ENCODE measurements around the gene XPNPEP2.

XPNPEP2 gene, protein sequence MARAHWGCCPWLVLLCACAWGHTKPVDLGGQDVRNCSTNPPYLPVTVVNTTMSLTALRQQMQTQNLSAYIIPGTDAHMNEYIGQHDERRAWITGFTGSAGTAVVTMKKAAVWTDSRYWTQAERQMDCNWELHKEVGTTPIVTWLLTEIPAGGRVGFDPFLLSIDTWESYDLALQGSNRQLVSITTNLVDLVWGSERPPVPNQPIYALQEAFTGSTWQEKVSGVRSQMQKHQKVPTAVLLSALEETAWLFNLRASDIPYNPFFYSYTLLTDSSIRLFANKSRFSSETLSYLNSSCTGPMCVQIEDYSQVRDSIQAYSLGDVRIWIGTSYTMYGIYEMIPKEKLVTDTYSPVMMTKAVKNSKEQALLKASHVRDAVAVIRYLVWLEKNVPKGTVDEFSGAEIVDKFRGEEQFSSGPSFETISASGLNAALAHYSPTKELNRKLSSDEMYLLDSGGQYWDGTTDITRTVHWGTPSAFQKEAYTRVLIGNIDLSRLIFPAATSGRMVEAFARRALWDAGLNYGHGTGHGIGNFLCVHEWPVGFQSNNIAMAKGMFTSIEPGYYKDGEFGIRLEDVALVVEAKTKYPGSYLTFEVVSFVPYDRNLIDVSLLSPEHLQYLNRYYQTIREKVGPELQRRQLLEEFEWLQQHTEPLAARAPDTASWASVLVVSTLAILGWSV

DNA sequence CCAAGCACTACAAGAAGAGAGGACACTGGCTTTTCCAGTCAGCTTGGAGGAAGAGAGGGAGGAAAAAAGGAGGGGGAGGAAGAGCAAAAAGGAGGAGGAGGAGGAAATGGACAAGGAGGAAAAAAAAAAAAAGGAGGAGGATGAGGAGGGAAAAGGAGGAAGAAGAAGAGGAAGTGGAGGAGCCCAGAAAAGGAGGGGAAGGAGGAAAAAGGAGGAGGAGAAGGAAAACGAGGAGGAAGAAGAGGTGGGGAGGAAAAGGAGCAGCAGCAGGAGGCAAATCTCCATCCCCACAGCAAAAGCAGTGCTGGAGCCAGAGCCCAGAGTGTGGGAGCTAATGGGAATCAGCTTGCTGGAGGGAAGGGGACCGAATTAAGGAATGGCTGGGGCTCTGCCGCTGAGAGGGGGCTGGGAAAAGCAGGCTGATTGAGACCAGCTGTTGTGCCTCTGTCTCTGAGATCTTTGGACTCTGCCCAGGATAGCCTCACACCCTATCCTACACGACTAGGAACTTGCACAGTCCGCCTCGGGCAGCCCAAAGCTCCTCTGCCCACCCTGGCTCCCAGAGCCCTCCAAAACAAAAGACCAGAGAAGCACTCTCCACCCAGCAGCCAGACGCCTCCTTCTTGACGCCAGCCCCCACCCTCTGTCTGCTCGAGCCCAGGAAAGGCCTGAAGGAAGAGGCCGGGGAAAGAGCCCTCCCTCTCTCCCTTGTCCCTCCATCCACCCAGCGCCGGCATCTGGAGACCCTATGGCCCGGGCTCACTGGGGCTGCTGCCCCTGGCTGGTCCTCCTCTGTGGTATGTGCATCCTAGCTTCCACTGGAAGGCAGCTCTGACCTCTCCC, at the start of gene XPNPEP2:
TSS of gene XPNPEP2 (plus strand) at position 514 of the 843 bp plus-strand sequence. CDS start at position 749, 235 bp downstream.
- DNase-seq, result no peak

DNA sequence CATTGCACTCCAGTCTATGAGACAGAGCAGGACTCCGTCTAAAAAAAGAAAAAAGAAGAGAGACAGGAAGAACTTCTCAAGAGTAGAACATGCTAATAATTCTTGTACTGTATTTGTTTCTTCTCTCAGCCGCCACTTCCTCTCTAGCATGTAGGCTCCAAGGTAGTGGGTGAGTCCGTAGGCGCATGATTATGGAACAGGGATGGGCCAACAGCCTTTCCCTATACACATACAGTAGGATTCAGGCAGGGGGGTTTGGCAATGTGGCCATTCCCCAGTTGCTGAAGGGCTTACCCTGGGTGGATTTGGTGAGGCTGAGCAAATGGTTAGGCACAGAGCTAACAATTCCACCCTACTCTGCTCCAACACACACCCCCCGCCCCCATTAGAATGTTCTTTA, 49.0 kb upstream of the XPNPEP2 start:
- DNase-seq, result no peak

DNA sequence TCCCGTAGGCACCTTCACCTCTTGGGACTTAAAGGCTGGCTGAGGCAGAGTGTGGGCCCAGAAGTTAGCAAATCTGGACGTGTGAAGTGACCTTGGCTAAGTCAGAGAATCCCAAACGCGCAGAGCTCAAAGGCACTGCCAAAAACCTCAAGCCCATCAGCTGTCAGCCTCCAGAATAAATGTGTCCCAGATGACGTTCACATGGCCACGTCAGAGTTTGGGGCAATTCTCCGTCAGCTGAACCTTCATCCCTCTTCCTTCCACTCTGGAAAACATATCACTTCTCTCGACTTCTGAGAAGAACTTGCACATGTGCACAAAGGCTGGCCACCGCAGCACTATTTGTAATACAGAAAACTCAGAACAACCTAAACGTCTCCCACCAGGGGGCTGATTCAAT, 48.3 kb upstream of the XPNPEP2 start:
- no peak for DNase-seq

DNA sequence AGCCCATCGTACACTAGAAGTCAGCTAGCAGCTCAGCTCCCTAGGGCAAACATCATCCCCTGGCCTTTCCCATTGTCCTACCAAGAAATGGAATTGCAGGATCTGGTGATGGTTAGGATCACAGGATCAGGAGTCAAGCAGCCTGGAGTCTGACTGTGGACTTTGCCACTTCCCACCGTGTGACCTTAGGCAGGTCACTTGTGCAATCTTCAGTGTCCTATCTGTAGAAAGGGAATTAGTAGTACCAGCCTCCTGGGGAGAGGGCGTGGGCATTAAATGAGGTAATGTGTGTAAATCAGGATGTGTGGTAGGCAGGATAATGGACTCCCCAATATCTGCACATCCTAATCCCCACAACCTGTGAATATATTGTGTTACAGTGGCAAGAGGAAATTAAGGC, 45.4 kb upstream of the XPNPEP2 start:
- no peak for DNase-seq

DNA sequence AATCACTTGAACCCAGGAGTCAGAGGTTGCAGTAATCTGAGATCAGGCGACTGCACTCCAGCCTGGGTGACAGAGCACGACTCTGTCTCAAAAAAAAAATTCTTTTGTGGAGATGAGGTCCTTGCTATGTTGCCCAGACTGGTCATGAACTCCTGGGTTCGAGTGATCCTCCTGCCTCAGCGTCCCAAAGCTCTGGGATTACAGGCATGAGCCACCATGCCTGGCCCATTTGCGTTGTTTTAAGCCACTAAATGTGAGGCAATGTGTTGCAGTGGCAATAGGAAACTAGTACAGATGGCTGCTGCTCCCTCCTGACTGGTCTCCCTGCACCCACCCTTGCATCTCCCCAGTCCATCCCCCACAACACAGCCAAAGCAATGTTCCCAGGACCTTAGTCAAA, 44.0 kb upstream of the XPNPEP2 start:
- DNase-seq, result no peak

DNA sequence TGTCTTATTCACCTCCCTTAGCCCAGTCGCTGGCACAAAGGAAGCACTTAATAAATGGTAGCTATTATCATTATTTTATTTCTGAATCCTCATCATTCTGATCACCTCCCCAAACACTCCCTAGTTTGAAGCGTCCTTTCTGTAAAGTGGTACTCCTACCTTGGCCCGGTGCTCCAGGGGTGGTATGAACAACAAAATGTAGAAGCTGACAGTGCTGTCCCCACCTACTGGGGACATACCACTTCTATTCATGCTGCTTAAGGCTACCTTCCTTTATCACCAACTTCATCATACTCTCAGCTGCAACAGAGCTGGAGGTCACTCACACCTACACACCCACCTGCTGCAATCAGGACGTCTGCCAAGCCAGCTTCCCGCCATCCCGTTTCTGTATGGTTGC, 43.2 kb upstream of the XPNPEP2 start:
- no peak for DNase-seq

DNA sequence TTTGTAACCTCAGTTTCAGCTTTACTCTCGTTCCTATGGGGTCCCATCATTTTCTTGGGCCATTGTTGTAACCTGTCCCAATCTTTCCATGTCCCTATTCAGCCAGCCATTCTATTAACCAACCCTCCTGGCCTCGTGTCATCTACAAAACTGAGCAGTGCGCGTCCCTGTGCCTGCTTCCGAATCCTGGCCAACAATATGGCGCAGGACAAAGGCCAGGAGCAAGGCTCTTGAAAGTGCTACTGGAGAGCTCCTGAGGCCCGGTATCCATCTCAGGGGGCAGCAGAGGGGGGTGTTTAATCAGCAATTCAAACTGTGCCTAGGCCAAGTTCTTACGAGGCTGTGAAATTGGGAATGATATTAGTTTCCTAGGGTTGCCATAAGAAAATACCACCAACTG, 42.8 kb upstream of the XPNPEP2 start:
- no peak for DNase-seq

DNA sequence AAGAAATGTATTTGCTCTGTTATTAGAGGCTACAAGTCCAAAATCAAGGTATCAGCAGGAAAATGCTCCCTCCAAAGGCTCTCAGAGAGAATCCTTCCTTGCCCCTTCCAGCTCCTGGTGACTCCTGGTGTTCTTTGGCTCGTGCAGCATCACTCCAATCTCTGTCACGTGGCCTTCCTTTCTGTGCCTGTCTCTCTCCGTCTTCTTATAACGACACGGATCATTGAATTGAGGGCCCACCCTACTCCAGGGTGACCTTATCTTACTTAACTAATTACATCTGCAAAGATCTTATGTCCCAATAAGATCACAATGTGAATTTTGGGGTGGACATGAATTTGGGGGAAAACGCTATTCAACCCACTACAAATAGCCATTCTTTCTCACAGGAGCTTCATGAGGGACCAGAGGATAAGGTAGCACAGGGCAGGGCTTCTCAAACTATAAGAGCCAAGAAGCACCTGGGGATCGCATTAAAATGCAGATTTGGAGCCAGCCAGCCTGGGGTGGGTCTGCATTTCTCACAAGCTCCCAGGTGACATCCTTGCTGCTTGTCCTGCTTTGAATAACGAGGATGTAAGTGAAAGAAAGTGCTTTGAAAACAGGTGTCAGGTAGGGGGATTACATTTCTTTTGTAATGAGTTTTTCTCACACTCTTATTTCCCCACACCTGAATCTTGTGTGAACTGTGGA, 42.2 kb upstream of the XPNPEP2 start:
- DNase-seq, result no peak

DNA sequence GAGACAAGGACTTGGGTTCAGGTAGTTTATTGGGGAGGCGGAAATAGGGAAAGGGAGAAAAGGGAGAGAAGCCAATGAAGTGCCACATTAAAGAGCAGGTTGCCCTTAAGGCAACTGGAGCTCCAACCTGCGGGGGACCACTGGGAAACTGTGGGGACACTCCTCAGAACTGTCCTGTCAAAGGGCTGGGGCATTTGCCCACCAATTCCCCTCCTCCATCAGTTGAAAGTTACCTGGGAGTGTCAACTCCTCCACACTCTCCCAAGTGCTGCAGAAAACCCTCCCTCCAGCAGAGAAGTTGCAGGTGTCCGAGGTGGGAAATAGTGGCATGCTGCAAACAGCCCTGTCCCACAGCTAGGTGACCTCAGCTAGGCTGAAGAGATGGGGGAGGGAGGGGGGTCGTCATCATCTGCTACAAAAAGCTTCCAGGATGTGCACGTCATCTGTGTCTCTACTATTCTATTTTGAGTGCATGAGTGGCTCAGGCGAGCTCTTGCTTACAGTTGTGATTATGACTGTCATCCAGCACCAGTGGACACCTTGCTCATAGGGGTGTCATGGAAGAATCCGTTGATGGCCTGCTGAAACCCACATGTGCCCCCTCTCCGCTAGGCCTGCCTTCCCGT, 41.5 kb upstream of the XPNPEP2 start:
- DNase-seq, result peak; percentile 46

DNA sequence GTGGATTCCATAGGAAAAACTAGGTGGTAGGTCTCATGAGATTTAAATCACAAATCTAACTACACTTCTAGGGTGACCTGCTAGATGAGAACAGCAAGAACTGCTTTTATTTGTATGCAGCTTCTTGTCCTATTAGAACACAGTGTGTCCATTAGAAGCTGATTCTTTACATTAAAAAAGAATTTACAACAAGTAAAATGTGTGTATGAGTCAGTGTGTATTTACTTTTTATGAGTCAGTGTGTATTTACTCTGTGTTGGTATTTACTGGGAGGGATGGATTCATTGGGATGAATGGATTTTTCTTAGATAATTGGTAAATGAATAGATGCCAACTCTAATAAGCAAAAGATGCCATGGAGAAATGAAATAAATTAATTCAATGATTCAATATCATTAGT, 40.6 kb upstream of the XPNPEP2 start:
- peak; percentile 64 for DNase-seq

DNA sequence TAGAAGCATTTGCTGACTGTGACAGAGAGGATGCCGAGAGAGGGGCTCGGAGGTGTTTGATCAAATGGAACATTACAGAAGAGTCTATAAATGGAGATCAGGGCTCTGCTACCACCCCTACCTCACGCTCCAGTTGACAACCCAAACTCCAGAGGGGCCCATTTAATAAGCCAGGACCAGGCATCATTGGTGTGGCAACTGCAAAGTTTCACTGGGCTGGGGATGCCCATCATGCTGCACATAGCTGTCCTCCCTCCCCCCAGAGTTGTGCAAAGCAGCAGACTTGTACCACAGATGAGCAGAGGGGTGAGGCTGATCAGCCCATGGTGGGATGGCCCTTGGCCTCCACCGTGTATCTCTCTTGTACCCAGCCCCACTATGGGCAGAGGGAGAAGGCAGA, 38.2 kb upstream of the XPNPEP2 start:
- no peak for DNase-seq

DNA sequence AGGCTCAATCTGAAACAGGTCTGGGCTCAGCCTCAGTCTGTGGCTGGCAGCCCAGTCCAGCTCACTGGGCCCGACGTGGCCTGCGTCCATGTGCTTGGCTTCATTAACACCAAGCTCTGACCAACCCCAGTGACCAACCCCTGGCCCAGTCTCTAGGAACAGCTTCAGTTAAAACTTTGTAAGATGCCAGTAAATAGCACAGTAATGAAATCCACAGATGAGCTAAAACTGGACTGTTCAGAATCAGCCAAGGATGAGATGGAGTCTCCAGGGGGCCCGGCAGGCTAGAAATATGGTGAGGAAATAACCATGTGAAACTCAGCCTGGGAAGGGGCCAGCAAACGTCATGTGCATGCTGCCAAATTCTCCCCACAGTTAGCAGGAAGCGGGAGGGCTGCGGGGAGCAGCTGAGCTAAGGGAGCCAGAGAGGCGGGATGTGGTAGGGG, 37.1 kb upstream of the XPNPEP2 start:
- no peak for DNase-seq

DNA sequence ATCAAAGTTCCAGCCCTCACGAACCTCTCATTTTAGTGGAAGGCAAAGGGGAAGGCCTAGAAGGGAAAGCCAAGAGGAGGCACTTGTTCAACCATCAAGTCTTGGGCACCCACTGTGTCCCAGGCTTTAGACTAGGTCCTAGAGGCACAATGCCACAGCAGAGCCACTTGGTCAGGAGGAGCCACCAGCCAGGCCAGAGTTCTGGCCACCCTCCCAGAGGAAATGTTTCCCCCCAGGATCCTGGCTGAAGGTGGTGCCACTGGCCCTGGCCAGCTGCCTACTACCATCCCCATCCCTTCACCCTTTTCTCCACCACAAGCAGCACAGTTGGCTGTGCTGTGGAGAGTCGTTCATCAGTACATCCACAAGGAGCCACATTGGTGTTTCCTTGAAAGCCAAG, 34.3 kb upstream of the XPNPEP2 start:
- no peak for DNase-seq

DNA sequence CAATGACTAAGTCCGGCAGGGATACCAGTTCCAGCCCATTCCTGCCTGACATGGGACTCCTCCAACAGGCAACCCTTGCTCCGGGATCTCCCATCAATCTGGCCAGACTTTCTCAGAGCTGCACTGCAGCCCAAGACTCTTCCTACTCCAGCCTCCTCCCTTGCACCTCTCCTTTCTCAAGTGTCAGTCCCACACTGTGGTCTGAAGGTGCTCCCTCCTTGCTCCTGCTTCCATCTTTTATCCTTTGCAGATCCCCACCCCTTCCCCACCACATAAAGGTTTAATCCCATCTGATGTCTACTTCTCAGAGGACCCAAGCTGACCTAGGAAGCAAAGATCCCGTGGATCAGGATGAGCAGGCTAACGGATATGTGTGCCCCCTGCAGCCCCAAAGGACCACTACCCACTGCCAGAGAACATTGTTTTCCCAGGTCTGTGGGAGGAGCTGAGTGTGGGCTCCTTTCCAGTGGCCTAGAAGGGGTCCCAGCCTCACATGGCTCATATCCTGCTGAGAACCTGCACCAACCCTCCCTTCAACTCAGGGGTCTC, 33.3 kb upstream of the XPNPEP2 start:
- DNase-seq, result no peak

DNA sequence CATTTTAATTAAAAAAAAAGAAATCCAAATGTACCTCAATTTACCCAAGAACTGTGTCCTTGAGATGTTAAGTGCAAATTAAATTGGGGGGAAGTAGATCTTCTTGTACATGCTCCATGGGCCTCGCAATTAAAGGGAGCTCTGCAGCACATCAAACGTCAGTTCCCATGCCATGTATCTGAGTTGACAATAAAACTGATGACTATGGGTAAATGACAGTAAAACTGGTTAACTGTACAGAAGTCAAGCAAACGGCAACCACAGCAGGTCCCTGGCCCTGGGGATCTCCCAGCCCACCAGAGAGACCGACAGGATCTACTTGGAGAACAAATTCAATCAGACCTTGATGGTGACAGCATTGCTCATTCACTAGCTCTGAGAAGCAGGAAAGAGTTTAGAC, 32.8 kb upstream of the XPNPEP2 start:
- no peak for DNase-seq

DNA sequence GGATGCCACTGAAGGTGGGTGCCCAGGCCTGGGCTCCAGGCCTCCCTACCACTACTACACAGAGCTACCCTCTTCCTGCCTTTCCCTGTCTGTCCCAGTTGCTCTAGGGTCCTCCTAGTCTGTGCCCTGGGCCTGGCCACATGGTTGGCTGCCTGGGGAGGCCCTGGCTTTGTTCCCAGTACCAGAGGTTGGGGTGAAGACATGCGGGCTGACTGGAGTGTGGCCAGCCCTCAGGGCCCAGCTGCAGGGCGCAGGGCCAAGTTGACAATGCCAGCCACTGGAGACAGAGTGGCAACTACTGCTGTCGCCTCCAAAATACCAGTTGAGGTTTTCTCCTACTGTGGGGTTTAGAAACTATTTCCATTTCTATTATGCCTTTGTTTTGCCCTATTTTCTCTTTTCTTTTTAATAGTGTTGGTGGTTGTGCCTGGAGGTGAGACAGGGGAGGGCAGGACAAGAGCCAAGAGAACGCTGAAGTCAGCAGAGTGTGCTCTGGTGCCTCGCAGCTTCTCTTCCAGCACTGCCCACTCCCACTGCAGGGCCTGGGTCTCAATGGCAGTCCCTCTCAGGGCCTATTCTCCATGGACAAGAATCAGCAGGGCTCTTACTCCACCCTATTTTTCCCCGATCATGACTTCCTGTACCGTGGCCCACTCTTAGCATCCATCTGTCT, 32.2 kb upstream of the XPNPEP2 start:
- no peak for DNase-seq

DNA sequence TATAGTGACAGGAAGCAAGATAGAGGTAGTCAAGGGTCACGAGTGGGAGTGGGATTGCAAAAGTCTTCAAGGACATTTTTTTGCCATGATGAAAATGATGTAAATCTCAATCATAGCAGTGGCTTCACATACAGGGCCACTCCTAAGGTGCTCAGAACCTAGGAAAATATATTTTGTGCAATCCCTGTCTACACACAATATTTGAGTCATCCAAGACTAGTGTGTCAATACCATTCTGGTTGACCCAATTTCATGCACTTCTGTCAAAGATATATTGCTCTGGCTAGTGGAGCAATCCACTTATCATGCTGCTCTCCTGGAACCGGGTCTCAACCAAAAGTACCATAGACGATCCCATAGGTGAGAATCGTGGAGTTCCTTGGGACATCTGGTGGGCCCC, 24.2 kb upstream of the XPNPEP2 start:
- no peak for DNase-seq

DNA sequence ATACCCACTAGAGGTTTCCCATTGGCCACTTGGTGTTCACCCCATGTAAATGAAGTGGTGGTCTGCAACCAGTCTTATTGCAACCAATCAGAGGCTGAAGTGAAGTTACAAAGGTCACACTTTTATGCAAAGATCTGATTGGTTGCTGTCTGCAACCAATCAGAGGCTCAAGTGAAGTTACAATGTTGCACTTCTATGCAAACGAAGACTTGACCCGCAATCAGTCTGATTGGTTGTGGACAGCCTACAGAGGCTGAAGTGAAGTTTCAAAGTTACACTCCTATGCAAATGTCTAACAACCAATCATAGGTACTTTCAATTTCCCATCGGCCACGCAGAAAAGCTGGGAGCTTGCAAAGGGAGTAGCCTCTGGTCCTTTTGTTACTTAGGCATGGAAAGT, 22.3 kb upstream of the XPNPEP2 start:
- no peak for DNase-seq

DNA sequence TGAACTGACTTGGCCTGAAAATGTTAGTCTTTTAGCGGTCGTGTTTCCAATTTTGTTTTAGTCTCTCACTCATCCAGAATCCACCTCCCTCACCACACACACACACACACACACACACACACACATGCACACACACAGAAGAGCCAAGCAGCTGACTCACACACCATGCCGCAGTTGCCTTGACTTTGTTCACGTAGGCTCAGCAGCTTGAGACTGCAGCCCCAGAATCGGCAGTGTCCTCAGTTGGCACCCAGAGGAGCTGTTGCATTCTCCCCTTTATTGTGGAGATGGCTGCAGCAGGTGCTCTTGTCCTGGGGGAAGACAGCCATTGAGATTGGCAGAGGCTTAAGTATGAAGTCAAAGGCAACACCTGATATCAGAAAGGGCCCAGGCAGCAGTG, 20.9 kb upstream of the XPNPEP2 start:
- no peak for DNase-seq

DNA sequence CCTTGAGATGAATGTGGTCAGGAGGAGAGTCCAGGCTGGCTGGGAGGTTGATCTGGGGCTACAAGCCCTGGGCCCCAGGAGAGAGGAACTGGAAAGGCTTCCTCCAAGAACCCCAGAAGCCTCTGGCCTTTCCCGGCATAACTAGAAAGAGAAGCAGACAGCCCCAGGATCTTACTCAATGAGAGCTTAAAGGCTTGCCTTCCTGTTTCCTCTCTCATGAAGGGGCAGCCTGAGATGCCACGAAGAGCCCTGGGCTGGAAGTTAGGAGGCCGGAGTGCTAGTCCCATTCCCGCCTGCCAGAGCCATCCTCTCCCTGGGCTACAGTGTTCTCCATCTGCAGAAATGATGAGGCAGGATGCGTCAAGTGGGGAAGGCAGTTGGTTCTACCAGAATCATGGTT, 20.1 kb upstream of the XPNPEP2 start:
- DNase-seq, result no peak

DNA sequence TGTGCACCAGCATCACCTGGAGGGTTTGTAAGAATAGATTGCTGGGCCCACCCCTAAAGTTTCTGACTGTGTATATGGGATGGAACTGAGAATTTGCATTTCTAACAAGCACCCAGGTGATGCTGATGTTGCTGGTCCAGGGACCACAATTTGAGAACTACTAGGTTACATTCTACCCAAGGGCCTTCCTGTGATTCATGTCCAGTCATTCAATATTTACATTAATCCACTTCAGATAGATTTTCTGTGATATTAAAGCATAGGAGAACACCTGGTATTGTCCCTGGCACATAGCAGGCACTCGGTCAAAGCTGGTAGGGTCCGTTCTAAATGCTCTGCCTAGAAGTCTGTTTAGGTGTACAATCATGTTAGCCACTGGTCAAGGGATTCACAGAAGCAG, 19.5 kb upstream of the XPNPEP2 start:
- peak; percentile 59 for DNase-seq

All from DMS53 (cell line).